ENCODE results near the gene RAI14.

Gene RAI14

DNA sequence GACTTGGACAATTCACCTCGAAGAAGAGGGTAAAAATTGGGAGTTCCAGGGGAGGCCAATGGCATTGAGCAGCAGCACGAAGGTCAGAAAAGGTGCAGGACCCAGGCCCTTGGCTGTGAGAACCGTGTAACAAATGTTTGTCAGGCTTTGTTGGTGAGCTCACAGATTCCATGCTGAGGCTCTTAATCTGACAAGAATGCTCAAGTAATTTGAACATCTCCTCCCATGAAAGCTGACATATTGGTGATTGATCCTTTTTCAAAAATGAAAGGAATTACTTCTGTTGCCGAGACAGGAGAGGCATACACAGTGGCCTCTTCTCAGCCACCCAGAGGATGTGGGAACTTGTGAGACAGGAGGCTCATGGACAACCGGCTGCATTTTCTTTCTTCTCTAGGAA lies 11.6 kb downstream of the RAI14 start:
- H3K27me3 ChIP-seq (ENCODE audit: insufficient read depth, insufficient read length): no peaks in the 10 kb centered on the region
- H3K4me3 ChIP-seq (ENCODE audit: insufficient read length, low read depth): no peak overlapping the region
- peaks cover 2% of the 10 kb centered on the region for H3K4me1 ChIP-seq (ENCODE audit: insufficient read depth, insufficient read length)
- no peak for DNase-seq (ENCODE audit: low read depth, low spot score)
- no peak for TF ChIP-seq YY1 (IDR thresholded peaks at IDR 0.05; ENCODE audit: insufficient read depth, insufficient read length)
- TF ChIP-seq SUZ12 (IDR thresholded peaks at IDR 0.05; ENCODE audit: extremely low read depth, insufficient read depth, insufficient read length): no peak
- TF ChIP-seq ZNF274 (IDR thresholded peaks at IDR 0.05; ENCODE audit: low read depth, low read length): no peak
- no peaks in the 10 kb centered on the region for H3K9me3 ChIP-seq (ENCODE audit: insufficient read depth, low read length)
- no peak overlapping the region for H3K9ac ChIP-seq (ENCODE audit: insufficient read length, low read depth)
- peaks cover 42% of the 10 kb centered on the region for H3K36me3 ChIP-seq (ENCODE audit: insufficient read depth, insufficient read length, low read length)

DNA sequence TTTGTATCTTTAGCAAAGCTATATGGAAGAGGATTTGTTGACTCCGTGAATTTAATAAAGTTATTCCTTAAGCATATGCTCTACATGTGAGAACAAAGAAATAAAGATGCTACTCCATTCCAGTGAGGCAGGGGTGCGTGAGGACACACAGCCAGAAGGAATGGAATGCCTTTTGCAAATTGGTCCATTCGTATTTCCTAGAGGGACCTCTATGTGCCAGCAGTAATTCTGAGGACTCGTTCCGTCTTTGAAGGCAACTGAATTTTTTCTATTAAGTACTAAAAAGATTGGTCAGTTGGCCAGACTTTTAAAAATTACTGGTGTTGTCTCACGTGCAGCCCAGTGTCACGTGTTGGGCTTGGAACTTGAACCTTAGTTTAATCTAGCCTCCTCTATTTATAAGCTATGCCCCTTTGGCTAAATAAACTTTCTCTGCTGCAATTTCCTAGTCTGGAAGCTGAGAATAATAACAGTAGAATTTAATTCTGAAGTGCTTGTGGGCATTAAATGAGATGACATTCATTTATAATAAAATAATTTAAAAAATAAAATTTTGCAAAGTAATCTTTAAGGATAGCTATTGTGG lies 13.9 kb downstream of the RAI14 start:
- Histone ChIP-seq H3K9me3 (ENCODE audit: insufficient read depth, low read length) (no peaks in the 10 kb centered on the region), H3K36me3 (ENCODE audit: insufficient read depth, insufficient read length, low read length) (peaks cover 42% of the 10 kb centered on the region), H3K4me1 (ENCODE audit: insufficient read depth, insufficient read length) (peaks cover 4% of the 10 kb centered on the region), H3K27me3 (ENCODE audit: insufficient read depth, insufficient read length) (no peaks in the 10 kb centered on the region), H3K4me3 (ENCODE audit: insufficient read length, low read depth) (no peak overlapping the region), H3K9ac (ENCODE audit: insufficient read length, low read depth) (no peak overlapping the region)
- DNase-seq (ENCODE audit: low read depth, low spot score): no peak
- TF ChIP-seq ZNF274 (IDR thresholded peaks at IDR 0.05; ENCODE audit: low read depth, low read length) (no peak), SUZ12 (IDR thresholded peaks at IDR 0.05; ENCODE audit: extremely low read depth, insufficient read depth, insufficient read length) (no peak), YY1 (IDR thresholded peaks at IDR 0.05; ENCODE audit: insufficient read depth, insufficient read length) (no peak)

DNA sequence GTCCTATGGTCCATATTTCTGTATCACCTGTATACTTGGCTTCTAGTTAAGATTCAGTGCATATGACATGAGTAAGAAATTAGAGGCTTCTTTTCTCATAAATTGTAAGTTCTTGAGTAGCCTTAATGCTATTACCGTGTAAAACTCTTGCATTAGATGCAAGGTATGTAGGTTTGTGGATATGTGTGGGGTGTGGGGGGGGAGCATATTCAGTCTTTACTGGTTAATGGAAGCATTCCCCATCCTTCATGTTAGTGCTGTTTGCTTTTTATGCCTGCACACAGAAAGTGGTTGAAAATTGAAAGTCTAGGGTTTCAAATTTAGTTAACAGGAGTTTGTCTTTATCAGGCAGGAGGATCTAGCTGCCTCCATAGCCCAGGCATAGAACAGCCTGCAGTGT lies 16.1 kb downstream of the RAI14 start:
- H3K9ac ChIP-seq (ENCODE audit: insufficient read length, low read depth): no peak overlapping the region
- H3K36me3 ChIP-seq (ENCODE audit: insufficient read depth, insufficient read length, low read length): peaks cover 32% of the 10 kb centered on the region
- no peaks in the 10 kb centered on the region for H3K27me3 ChIP-seq (ENCODE audit: insufficient read depth, insufficient read length)
- no peak for DNase-seq (ENCODE audit: low read depth, low spot score)
- TF ChIP-seq SUZ12 (IDR thresholded peaks at IDR 0.05; ENCODE audit: extremely low read depth, insufficient read depth, insufficient read length): no peak
- TF ChIP-seq YY1 (IDR thresholded peaks at IDR 0.05; ENCODE audit: insufficient read depth, insufficient read length): no peak
- TF ChIP-seq ZNF274 (IDR thresholded peaks at IDR 0.05; ENCODE audit: low read depth, low read length): no peak
- H3K4me1 ChIP-seq (ENCODE audit: insufficient read depth, insufficient read length): peaks cover 4% of the 10 kb centered on the region
- H3K4me3 ChIP-seq (ENCODE audit: insufficient read length, low read depth): no peak overlapping the region
- no peaks in the 10 kb centered on the region for H3K9me3 ChIP-seq (ENCODE audit: insufficient read depth, low read length)

DNA sequence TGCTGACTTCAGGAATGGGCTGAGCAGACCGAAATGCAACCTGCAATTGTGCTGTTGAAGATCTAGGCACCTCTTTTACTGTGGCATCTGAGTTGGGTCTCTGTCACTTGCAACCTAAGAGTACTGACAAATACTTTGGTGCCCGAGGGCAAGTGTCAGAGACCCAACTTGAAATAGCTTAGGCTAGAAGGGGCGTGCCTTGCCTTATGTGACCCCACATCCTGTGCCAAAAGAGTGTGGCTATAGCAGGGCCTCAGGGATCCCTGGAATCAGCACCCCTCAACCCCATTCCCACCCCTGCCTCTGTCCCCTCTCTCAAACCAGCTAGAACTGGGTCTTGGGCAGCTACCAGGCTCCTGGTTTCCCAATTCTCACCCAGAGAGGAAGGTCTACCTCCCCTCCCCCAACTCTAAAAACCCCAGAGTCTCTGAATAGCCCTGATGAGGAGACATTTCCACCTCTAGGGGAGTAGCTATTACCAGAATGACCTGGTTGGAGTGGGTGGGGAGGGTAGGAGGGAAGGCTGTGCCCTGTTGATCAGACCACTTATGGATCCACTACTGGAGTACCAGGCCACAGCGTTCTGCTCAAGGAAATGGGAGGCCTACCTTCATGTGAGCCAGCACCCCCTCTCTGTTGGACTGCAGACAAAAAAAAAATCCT lies 17.5 kb downstream of the RAI14 start:
- Histone ChIP-seq H3K36me3 (ENCODE audit: insufficient read depth, insufficient read length, low read length) (peaks cover 26% of the 10 kb centered on the region), H3K4me3 (ENCODE audit: insufficient read length, low read depth) (no peak overlapping the region), H3K4me1 (ENCODE audit: insufficient read depth, insufficient read length) (peaks cover 4% of the 10 kb centered on the region), H3K9me3 (ENCODE audit: insufficient read depth, low read length) (no peaks in the 10 kb centered on the region), H3K27me3 (ENCODE audit: insufficient read depth, insufficient read length) (no peaks in the 10 kb centered on the region), H3K9ac (ENCODE audit: insufficient read length, low read depth) (no peak overlapping the region)
- TF ChIP-seq YY1 (IDR thresholded peaks at IDR 0.05; ENCODE audit: insufficient read depth, insufficient read length) (no peak), SUZ12 (IDR thresholded peaks at IDR 0.05; ENCODE audit: extremely low read depth, insufficient read depth, insufficient read length) (no peak), ZNF274 (IDR thresholded peaks at IDR 0.05; ENCODE audit: low read depth, low read length) (no peak)
- DNase-seq (ENCODE audit: low read depth, low spot score): no peak

DNA sequence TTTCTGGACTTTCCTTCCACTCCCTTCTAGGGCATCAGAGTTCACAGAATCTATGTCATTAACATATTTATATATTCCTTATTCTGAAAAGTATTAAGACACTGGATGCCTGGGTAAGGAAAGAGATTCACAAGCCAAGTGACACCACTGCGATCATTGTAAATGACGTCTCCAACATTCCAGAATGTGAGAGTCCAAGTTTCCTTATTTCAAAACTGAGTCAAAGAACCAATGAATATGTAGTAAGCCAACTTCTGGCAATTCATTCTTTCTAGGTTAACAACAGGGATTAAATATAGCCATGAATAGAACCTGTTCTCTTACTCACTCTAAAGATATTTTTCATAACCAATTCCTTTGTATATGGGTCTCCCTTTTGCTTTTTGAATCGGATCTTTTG lies 18.1 kb downstream of the RAI14 start:
- no peak for TF ChIP-seq ZNF274 (IDR thresholded peaks at IDR 0.05; ENCODE audit: low read depth, low read length)
- no peak for TF ChIP-seq SUZ12 (IDR thresholded peaks at IDR 0.05; ENCODE audit: extremely low read depth, insufficient read depth, insufficient read length)
- TF ChIP-seq YY1 (IDR thresholded peaks at IDR 0.05; ENCODE audit: insufficient read depth, insufficient read length): no peak
- no peak overlapping the region for H3K9ac ChIP-seq (ENCODE audit: insufficient read length, low read depth)
- peaks cover 4% of the 10 kb centered on the region for H3K4me1 ChIP-seq (ENCODE audit: insufficient read depth, insufficient read length)
- DNase-seq (ENCODE audit: low read depth, low spot score): no peak
- H3K4me3 ChIP-seq (ENCODE audit: insufficient read length, low read depth): no peak overlapping the region
- H3K27me3 ChIP-seq (ENCODE audit: insufficient read depth, insufficient read length): no peaks in the 10 kb centered on the region
- no peaks in the 10 kb centered on the region for H3K9me3 ChIP-seq (ENCODE audit: insufficient read depth, low read length)
- peaks cover 28% of the 10 kb centered on the region for H3K36me3 ChIP-seq (ENCODE audit: insufficient read depth, insufficient read length, low read length)

DNA sequence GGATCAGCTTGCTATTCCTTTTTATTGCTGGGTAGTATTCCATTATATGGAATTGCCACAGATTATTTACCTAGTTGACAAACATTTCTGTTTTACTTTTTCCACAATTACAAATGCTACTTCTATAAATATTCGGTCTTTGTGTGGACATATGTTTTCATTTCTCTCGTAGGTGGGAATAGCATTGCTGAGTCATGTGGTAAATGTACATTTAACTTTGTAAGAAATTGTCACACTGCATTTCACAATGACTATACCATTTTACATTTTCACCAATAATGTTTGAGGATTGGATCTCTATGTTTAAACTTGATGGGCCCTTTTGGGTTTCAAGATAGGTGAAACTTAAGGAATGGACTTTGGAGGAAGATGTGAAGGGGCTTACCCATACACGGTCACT lies 19.7 kb downstream of the RAI14 start:
- no peak overlapping the region for H3K9ac ChIP-seq (ENCODE audit: insufficient read length, low read depth)
- TF ChIP-seq SUZ12 (IDR thresholded peaks at IDR 0.05; ENCODE audit: extremely low read depth, insufficient read depth, insufficient read length): no peak
- TF ChIP-seq ZNF274 (IDR thresholded peaks at IDR 0.05; ENCODE audit: low read depth, low read length): no peak
- TF ChIP-seq YY1 (IDR thresholded peaks at IDR 0.05; ENCODE audit: insufficient read depth, insufficient read length): no peak
- no peak for DNase-seq (ENCODE audit: low read depth, low spot score)
- no peaks in the 10 kb centered on the region for H3K27me3 ChIP-seq (ENCODE audit: insufficient read depth, insufficient read length)
- H3K4me1 ChIP-seq (ENCODE audit: insufficient read depth, insufficient read length): peaks cover 4% of the 10 kb centered on the region
- H3K36me3 ChIP-seq (ENCODE audit: insufficient read depth, insufficient read length, low read length): peaks cover 33% of the 10 kb centered on the region
- H3K4me3 ChIP-seq (ENCODE audit: insufficient read length, low read depth): no peak overlapping the region
- H3K9me3 ChIP-seq (ENCODE audit: insufficient read depth, low read length): no peaks in the 10 kb centered on the region

DNA sequence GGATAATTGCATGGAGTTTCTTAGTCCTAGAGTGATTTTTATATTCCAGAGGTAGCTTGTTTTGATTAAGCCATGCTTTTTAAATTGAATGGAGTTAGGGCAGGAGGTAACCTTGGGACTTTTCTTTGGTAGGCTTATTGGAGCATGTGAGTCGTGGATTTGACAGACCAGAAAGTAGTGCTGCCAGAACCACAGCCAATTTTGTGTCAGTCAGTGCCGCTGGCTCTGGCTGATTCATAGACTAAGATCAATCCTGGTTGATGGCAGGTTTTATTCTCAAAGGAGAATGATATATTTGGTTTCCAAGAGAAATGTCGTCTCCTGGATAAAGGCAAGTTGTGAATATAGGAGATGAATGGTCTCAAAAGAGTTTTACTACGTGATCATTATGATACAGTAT lies 20.3 kb downstream of the RAI14 start:
- TF ChIP-seq YY1 (IDR thresholded peaks at IDR 0.05; ENCODE audit: insufficient read depth, insufficient read length) (no peak), SUZ12 (IDR thresholded peaks at IDR 0.05; ENCODE audit: extremely low read depth, insufficient read depth, insufficient read length) (no peak), ZNF274 (IDR thresholded peaks at IDR 0.05; ENCODE audit: low read depth, low read length) (no peak)
- Histone ChIP-seq H3K27me3 (ENCODE audit: insufficient read depth, insufficient read length) (no peaks in the 10 kb centered on the region), H3K9me3 (ENCODE audit: insufficient read depth, low read length) (no peaks in the 10 kb centered on the region), H3K4me1 (ENCODE audit: insufficient read depth, insufficient read length) (peaks cover 4% of the 10 kb centered on the region), H3K36me3 (ENCODE audit: insufficient read depth, insufficient read length, low read length) (peaks cover 31% of the 10 kb centered on the region), H3K9ac (ENCODE audit: insufficient read length, low read depth) (no peak overlapping the region), H3K4me3 (ENCODE audit: insufficient read length, low read depth) (no peak overlapping the region)
- no peak for DNase-seq (ENCODE audit: low read depth, low spot score)
